Mesenteric fat pad (tissue), 1 donor: Measurements from ENCODE around the gene LRCH1. TPM values are rescaled to one million over a fixed set of nuclear protein-coding genes. Genes with fewer than 3 reads are reported as not detected.
"Not testable (repeated sequence)": the region's sequence is repeated elsewhere in the genome, so short reads cannot be mapped to it uniquely, and the experiment has no call there.

Source experiments
- DNase-seq: peaks from one replicate; pipeline ENCODE4 v3.0.0-alpha.2; 2020; ENCODE audit warnings: low spot score
- total RNA-seq: library from RNA; stranded (reverse); fragmentation: NEBNext Ultra II Directional; extraction: Animal tissue kit (Norgen Biotek cat#: 25700); gene quantifications from one replicate; pipeline ENCODE4 v1.2.1, GENCODE V29; 2021
- donor health status: DM: yes; HTN: yes; CAD: no.

LRCH1 gene
- total RNA-seq, 1 donor from 2014 or later, result 21.0 TPM

DNA sequence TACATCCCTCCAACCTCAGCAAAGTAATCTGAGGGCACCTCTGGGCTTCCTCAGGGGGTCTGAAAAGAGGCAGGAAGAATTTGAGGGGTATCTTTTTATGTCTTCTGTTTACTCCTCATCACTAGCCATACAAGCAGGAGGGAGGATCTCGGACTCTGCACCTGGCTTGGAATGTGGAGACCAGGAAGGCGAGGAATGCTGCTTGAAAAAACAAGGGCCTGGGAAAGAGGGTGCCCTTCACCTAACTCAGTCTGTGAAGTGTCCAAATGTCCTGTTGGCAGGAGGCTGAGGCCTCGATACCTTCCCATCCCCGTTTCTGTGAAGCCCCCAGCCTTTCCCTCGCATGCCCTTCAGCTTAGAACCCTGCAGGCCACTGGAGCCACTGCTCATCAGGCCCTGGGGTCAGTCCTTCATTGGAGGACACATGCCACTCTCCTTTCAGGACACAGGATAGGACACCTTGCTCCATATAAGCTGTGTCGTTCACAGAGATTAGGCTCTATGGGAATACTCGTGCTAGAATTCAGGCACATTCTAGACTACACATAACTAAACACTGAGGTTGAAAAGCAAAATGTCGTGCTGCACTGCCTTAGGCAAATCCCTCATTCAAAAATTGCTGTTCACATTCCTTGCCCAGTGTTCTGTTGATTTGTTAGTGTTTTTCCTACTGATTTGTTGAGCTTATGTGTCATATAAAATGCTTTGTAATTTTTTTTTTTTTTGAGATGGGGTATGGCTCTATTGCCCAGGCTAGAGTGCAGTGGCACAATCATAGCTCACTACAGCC is 194.3 kb downstream of the LRCH1 start:
- DNase-seq, result no peak

GRCh38 chr13:46748300-46748699 is 195.3 kb downstream of the LRCH1 start:
- DNase-seq, result no peak

GRCh38 chr13:46749951-46750350 is 197.0 kb downstream of the LRCH1 start:
- no peak for DNase-seq

- no peak for DNase-seq
These were observed 199.1 kb downstream of the LRCH1 start for GRCh38 chr13:46751811-46752635.

DNA sequence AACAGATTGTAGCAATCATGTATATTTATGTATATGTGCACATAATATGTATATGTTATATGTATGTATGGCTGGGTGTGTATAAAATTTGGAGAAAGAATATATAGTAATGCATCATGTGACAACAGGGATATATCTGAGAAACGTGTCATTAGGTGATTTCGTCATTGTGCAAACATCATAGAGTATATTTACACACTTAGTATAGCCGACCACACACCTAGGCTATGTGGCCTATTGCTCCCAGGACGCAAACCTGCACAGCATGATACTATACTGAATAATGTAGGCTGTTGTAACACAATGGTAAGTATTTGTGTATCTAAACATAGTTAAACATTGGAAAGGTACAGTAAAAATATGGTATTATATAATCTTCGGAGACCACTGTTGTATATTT is 200.2 kb downstream of the LRCH1 start:
- no peak for DNase-seq

DNA sequence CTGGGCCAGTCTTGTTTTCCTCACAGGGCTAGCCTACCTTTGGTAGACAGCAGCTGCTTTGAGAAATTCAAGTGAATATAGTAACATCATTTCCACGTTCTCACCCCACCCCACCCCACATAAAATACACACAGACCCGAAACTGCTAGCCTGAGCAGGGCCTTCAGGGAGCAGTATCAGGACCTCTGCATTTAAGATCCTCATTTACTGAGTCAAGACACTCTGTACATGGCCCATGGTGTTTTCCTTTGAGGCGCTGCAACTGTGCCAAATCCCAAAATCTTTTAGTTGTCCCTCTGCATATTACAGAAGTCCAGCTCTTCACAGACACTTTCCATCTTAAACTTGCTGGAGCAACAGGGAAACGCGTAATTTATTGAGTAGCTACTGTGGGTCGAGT is 200.9 kb downstream of the LRCH1 start:
- DNase-seq, result no peak

DNA sequence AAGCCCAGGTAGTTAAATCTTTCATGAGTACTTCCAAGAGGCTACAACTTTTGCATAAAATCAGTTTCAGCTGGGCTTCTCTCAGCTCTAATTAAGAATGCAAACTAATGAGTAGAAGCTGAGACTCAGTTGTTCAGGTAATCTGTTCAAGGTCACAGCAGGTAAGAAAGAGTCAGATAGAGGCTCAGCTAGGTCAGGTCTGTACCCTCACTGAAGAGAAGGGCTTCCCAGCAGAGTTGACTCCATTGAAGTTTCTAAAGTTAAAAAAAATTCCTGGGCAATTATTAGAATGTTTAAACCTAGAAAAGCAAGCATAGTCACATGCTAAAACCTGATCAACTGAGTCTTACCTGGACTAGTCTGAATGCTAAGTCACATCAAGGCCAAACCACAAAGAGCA is 201.8 kb downstream of the LRCH1 start:
- DNase-seq, result no peak

DNA sequence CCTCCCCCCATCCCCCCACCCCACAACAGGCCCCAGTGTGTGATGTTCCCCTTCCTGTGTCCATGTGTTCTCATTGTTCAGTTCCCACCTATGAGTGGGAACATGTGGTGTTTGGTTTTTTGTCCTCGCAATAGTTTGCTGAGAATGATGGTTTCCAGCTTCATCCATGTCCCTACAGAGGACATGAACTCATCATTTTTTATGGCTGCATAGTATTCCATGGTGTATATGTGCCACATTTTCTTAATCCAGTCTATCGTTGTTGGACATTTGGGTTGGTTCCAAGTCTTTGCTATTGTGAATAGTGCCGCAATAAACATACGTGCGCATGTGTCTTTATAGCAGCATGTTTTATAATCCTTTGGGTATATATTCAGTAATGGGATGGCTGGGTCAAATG is 202.5 kb downstream of the LRCH1 start:
- DNase-seq, result not testable (repeated sequence)

GRCh38 chr13:46756977-46757376 is 204.0 kb downstream of the LRCH1 start:
- DNase-seq, result no peak

DNA sequence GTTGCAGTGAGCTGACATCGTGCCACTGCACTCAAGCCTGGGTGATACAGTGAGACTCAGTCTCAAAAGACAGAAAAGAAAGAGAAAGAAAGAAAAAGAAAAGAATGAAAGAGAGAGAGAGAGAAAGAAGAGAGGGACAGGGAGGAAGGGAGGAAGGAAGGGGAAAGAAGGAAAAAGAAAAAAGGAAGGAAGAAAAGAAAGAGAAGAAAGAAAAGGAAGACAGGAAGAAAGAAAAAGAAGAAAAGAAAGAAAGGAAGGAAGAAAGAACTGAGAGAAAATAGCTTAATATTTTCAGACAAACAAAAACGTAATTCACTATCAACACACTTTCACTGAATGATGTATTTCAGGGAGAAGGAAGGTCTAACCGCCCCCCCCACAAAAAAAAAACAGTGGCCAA is 204.7 kb downstream of the LRCH1 start:
- no peak for DNase-seq

- DNase-seq, result no peak
These were observed 206.9 kb downstream of the LRCH1 start for GRCh38 chr13:46759846-46760245.

DNA sequence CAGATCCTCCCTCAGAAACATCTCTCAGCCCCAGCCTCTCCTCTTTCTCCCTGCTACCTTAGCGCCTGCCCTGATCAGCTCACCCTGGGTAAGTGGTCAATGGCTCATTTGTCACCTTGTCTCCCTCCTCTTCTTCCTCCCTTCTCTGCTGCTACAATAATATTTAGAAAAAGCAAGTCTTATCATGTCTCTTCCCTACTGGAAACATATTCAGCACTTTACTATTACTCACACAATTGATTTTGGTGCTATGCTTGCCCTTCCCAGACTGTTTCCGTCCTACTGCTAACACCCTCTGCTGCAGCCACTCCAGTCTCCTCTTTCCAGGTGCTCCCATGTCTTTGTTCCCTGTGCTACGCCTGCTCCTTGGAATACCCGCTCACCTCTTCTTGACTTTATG is 208.2 kb downstream of the LRCH1 start:
- no peak for DNase-seq

DNA sequence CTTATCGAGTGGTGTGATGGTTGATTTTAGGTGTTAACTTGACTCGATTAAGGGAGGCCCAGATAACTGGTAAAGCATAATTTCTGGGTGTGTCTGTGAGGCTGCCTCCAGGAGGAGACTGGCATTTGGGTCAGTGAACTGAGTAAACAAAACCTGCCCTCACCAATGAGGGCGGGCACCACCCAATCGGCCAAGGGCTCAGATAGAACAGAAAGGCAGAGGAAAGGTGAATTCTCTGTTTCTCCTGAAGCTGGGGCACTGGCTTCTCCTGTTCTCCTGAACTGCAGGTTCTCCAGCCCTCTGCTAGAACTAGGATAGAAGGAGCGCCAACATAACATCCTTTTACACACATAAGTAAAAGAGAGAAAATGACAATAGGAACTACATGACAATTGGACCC is 208.9 kb downstream of the LRCH1 start:
- DNase-seq, result no peak

DNA sequence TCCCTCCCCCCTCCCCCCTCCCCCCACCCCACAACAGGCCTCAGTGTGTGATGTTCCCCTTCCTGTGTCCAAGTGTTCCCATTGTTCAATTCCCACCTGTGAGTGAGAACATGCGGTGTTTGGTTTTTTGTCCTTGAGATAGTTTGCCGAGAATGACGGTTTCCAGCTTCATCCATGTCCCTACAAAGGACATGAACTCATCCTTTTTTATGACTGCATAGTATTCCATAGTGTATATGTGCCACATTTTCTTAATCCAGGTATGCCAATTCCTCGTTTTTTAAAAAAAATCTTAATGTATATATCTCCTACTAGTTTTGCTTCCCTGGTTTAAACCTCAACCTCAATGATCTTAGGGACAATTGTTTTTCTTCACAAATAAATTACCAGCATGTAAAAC is 217.0 kb downstream of the LRCH1 start:
- not testable (repeated sequence) for DNase-seq

DNA sequence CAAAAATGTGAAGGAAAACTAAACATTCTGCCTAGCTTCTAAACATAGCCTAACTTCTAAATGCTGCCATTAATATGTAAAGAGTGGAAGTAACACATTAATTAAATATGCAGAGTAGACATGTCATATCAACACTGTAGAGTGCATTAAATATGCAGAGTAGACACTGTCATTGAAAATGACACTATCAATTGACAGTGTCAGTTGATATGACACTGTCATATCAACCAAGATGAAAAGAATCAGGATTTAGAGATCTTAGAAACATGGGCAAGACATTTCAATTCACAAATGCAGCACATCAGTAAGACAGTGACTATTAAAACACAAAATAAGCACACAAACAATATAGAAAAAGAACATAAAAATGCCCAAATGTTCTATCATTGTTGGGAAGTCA is 218.7 kb downstream of the LRCH1 start:
- no peak for DNase-seq

- DNase-seq, result no peak
These were observed 220.6 kb downstream of the LRCH1 start for GRCh38 chr13:46773541-46773940.

DNA sequence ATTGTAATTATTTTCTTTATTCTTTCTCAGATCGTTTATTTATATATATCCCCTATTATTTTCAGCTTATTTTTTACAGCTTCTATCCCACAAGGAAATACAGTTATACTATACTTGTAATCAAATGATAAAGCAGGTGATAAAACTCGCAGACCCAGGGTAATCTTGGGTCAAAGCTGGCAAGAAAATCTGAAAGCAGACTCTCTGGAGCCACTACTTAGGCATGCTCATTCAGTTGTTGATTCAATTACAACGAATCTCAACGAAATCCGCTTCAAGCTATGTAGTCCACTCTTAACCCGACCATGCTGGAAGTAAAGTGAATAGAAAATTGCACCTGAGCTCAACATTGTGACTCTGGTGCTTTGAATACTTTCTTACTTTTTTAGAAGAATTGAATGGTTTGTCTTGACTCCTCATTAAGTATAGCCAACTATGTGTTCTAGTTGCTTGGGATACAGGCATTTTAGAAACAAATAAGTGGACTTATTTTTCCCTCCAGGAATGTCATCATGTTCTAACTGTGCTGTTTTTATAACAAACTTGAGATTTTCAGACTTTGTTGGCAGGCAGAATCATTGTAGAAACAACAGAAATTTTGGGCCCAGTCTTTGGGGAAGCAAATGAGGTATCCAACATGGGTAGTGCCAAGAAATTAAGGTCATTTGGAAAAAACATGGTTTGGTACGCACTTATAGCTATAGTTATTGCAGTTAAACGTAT is 222.6 kb downstream of the LRCH1 start:
- no peak for DNase-seq

DNA sequence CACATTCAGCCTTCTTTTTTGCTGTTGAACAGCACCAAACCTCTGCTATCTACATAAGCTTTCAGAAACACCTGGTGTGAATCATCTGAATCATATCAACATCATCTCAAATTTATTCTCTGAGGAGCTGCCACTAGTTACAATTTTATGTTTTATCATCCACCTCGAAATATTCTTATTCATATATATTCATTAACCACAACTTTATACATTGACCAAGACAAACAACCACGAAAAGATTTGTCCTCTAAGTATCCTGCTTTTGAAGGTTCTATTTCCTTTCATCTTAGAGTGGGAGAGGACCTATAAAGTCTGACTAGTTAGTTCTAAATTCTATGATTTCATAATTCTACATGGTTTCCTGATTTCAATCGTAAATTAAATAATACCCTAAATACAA is 225.1 kb downstream of the LRCH1 start:
- DNase-seq, result no peak

DNA sequence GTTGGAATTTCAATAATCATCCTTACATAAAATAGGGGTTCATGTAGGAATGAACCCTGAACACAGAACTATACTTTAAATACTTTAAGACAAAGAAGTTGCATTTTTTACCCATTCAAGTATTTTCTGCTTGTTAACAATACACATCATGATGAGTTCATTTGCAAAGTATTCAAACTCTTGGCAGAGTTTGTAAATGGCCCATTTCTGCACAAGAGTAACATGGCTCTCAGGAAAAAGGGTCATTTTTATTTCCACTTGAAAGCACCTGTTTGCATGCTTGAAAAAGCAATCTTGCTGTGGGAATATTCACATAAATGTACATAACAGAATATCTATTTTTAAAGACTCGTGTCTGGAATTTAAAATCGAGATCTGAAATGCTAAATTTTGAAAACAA is 225.9 kb downstream of the LRCH1 start:
- DNase-seq, result no peak

- no peak for DNase-seq
These were observed 229.1 kb downstream of the LRCH1 start for GRCh38 chr13:46782066-46782465.

GRCh38 chr13:46782691-46783090 is 229.7 kb downstream of the LRCH1 start:
- DNase-seq, result no peak

DNA sequence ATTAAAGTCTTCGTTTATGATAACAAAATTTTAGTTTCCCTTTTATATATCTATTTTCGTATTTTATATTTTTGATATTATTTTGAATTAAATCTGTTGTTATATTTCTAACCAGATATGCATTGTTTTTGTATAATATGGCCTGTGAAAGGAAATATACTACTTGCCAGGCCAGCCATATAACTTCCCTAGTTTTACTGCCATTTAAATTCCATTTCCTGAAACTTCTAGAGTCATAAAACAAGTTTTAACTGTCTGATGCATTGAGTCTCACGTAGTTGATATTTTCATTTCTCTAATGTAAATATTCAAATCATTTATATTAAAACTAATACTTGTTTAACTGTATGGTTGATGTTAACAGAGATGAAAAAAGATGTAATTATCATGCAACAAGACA is 230.5 kb downstream of the LRCH1 start:
- DNase-seq, result no peak
